Mesendoderm (in vitro differentiated cells): ENCODE results near the gene CLEC18A.
A peak's percentile ranks its signal among the peaks of the same experiment; 100 is the strongest.

Source experiments
- DNase-seq: peaks from one replicate; pipeline ENCODE4 v3.0.0; 2013
- H2AK5ac ChIP-seq: 2 replicates; pipeline ENCODE4 v1.6.1; 2013; ENCODE audit warnings: low read length, inconsistent platforms
- H2BK120ac ChIP-seq: 2 replicates; pipeline ENCODE4 v1.6.1; 2013; ENCODE audit warnings: low read depth, mild to moderate bottlenecking, low read length, moderate library complexity, mixed read lengths
- H2BK15ac ChIP-seq: replicated peaks from 2 replicates; pipeline ENCODE4 v1.6.1; 2013; ENCODE audit warnings: low read depth, mild to moderate bottlenecking, moderate library complexity
- H2BK5ac ChIP-seq: 2 replicates; pipeline ENCODE4 v1.6.1; 2013; ENCODE audit warnings: low read length, inconsistent platforms
- H3K18ac ChIP-seq: 2 replicates; pipeline ENCODE4 v1.6.1; 2013; ENCODE audit warnings: mild to moderate bottlenecking, low read length, mixed read lengths
- H3K23ac ChIP-seq: one replicate; pipeline ENCODE4 v1.6.1; 2013; ENCODE audit warnings: low read length
- H3K27ac ChIP-seq: 2 replicates; pipeline ENCODE4 v1.5.1; 2013; ENCODE audit warnings: low read depth, mild to moderate bottlenecking, inconsistent platforms, low read length, moderate library complexity
- H3K27me3 ChIP-seq: 2 replicates; pipeline ENCODE4 v1.6.1; 2013; ENCODE audit warnings: low read length, control low read depth, mild to moderate bottlenecking, inconsistent platforms; ENCODE audit not compliant: insufficient read depth, poor library complexity
- H3K36me3 ChIP-seq: 2 replicates; pipeline ENCODE4 v1.6.1; 2013; ENCODE audit warnings: low read length, inconsistent platforms; ENCODE audit not compliant: control insufficient read depth, insufficient read depth
- H3K4ac ChIP-seq: one replicate; pipeline ENCODE4 v1.6.1; 2013; ENCODE audit warnings: low read depth, mild to moderate bottlenecking, low read length, moderate library complexity
- H3K4me1 ChIP-seq: 2 replicates; pipeline ENCODE4 v1.6.1; 2013; ENCODE audit warnings: low read depth, low read length, inconsistent platforms; ENCODE audit not compliant: control insufficient read depth
- H3K4me2 ChIP-seq: 2 replicates; pipeline ENCODE4 v1.6.1; 2013; ENCODE audit warnings: low read length
- H3K4me3 ChIP-seq: 2 replicates; pipeline ENCODE4 v1.5.1; 2013; ENCODE audit warnings: mild to moderate bottlenecking, low read length
- H3K56ac ChIP-seq: one replicate; pipeline ENCODE4 v1.6.1; 2013; ENCODE audit warnings: low read length
- H3K79me1 ChIP-seq: 2 replicates; pipeline ENCODE4 v1.6.1; 2013; ENCODE audit warnings: low read length, inconsistent platforms
- H3K79me2 ChIP-seq: 2 replicates; pipeline ENCODE4 v1.6.1; 2013; ENCODE audit warnings: mild to moderate bottlenecking, low read length; ENCODE audit not compliant: control insufficient read depth, insufficient read depth
- H3K9ac ChIP-seq: 2 replicates; pipeline ENCODE4 v1.6.1; 2013; ENCODE audit warnings: low read length, inconsistent platforms
- H4K5ac ChIP-seq: one replicate; pipeline ENCODE4 v1.6.1; 2013; ENCODE audit warnings: low read length
- H4K8ac ChIP-seq: one replicate; pipeline ENCODE4 v1.6.1; 2013; ENCODE audit warnings: low read depth, mild to moderate bottlenecking, control low read depth, low read length, moderate library complexity
- WGBS: extraction: QIAGEN DNeasy Blood & Tissue Kit; methylation state at CpG from one replicate; pipeline ENCODE4 v1.1.7; 2013; ENCODE audit warnings: low lambda C conversion rate, missing lambda C conversion rate; ENCODE audit not compliant: insufficient coverage; ENCODE audit errors: extremely low coverage; 5-methylcytosine and 5-hydroxymethylcytosine counted together

CLEC18A gene

GRCh38 chr16:69935740-69936139 is 15.4 kb upstream of the CLEC18A start:
- no peak overlapping the region for H3K4me2 ChIP-seq
- no peak overlapping the region for H3K9ac ChIP-seq
- H3K4me3 ChIP-seq = no peak overlapping the region
- no peak overlapping the region for H3K4ac ChIP-seq
- H2BK15ac ChIP-seq = no peak overlapping the region
- no peaks in the 10 kb centered on the region for H3K79me2 ChIP-seq
- WGBS = no CpG with 5 or more reads among the region's 10 CpGs
- no peaks in the 10 kb centered on the region for H3K79me1 ChIP-seq
- H4K5ac ChIP-seq = no peak overlapping the region
- H2AK5ac ChIP-seq = no peak overlapping the region
- H3K4me1 ChIP-seq = no peaks in the 10 kb centered on the region
- no peak overlapping the region for H3K56ac ChIP-seq
- no peaks in the 10 kb centered on the region for H3K36me3 ChIP-seq
- H2BK5ac ChIP-seq = no peak overlapping the region
- no peak overlapping the region for H2BK120ac ChIP-seq
- no peak overlapping the region for H4K8ac ChIP-seq
- H3K27me3 ChIP-seq = no peaks in the 10 kb centered on the region
- no peak overlapping the region for H3K23ac ChIP-seq
- H3K27ac ChIP-seq = no peak overlapping the region
- no peak for DNase-seq
- no peak overlapping the region for H3K18ac ChIP-seq

DNA sequence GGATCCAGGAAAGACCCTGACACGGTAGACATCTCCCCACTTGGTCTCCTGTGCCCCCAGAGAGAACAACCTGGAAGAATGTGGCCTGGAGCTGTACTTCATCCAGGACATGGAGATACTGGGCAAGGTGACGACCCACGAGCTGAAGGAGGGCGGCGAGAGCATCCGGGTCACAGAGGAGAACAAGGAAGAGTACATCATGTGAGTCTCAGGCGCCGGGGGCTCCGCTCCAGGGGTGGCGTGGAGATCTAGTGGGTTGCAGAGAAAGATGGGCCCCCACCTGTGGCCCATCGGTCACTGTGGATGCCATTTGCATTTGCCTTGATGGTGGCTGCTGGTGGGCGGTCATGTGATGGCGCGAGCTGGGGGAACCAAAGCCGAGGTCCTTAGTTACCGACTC is 14.9 kb upstream of the CLEC18A start:
- Histone ChIP-seq H2AK5ac (no peak overlapping the region), H2BK15ac (no peak overlapping the region), H3K27me3 (no peaks in the 10 kb centered on the region), H3K4me3 (no peak overlapping the region), H3K36me3 (no peaks in the 10 kb centered on the region), H3K4ac (no peak overlapping the region), H3K18ac (no peak overlapping the region), H3K79me2 (no peaks in the 10 kb centered on the region), H3K9ac (no peak overlapping the region), H2BK120ac (no peak overlapping the region), H3K23ac (no peak overlapping the region), H2BK5ac (no peak overlapping the region), H3K27ac (no peak overlapping the region), H3K79me1 (no peaks in the 10 kb centered on the region), H3K4me1 (no peaks in the 10 kb centered on the region), H3K56ac (no peak overlapping the region), H4K8ac (no peak overlapping the region), H3K4me2 (no peak overlapping the region), H4K5ac (no peak overlapping the region)
- WGBS = no CpG with 5 or more reads among the region's 16 CpGs
- no peak for DNase-seq

- no peak overlapping the region for H3K23ac ChIP-seq
- H3K4me2 ChIP-seq = no peak overlapping the region
- H2BK120ac ChIP-seq = no peak overlapping the region
- no peaks in the 10 kb centered on the region for H3K36me3 ChIP-seq
- H3K4me3 ChIP-seq = no peak overlapping the region
- H3K27ac ChIP-seq = no peak overlapping the region
- H3K18ac ChIP-seq = no peak overlapping the region
- no peak overlapping the region for H3K9ac ChIP-seq
- no peaks in the 10 kb centered on the region for H3K79me1 ChIP-seq
- DNase-seq = no peak
- H2AK5ac ChIP-seq = no peak overlapping the region
- no peak overlapping the region for H3K4ac ChIP-seq
- no peak overlapping the region for H4K5ac ChIP-seq
- H3K79me2 ChIP-seq = no peaks in the 10 kb centered on the region
- no peaks in the 10 kb centered on the region for H3K27me3 ChIP-seq
- H3K56ac ChIP-seq = no peak overlapping the region
- H4K8ac ChIP-seq = no peak overlapping the region
- H2BK15ac ChIP-seq = no peak overlapping the region
- no peak overlapping the region for H2BK5ac ChIP-seq
- no CpG with 5 or more reads among the region's 21 CpGs for WGBS
- no peaks in the 10 kb centered on the region for H3K4me1 ChIP-seq
Observed at GRCh38 chr16:69936751-69937211, 14.4 kb upstream of the CLEC18A start.

DNA sequence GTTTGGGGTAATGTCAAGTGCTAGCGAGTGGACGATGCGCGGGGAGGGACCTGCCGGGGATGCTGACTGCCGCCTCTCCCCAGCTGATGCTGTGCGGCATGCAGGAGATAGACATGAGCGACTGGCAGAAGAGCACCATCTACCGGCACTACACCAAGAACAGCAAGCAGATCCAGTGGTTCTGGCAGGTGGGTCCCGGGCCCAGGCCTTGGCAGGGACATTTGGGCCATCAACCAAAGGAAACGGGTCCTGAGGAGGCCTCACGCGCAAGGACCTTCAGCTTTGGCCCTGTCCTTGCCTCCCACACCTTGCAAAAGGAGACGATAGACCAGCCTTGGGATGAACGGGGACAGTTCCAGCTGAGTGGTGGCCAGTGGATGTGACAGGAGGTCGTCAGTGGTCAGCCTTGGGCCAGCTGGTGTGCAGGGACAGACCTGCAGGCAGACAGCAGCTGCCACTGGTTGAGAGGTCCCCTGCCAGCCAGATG is 13.6 kb upstream of the CLEC18A start:
- Histone ChIP-seq H3K18ac (no peak overlapping the region), H3K4ac (no peak overlapping the region), H3K27me3 (no peaks in the 10 kb centered on the region), H3K79me2 (no peaks in the 10 kb centered on the region), H2BK15ac (no peak overlapping the region), H4K5ac (no peak overlapping the region), H3K4me2 (no peak overlapping the region), H3K4me1 (no peaks in the 10 kb centered on the region), H3K27ac (no peak overlapping the region), H2BK5ac (no peak overlapping the region), H2AK5ac (no peak overlapping the region), H3K9ac (no peak overlapping the region), H3K36me3 (no peaks in the 10 kb centered on the region), H2BK120ac (no peak overlapping the region), H3K56ac (no peak overlapping the region), H4K8ac (no peak overlapping the region), H3K79me1 (no peaks in the 10 kb centered on the region), H3K4me3 (no peak overlapping the region), H3K23ac (no peak overlapping the region)
- WGBS = no CpG with 5 or more reads among the region's 16 CpGs
- peak; percentile 41 for DNase-seq

GRCh38 chr16:69938981-69939820 is 11.9 kb upstream of the CLEC18A start:
- H3K4me2 ChIP-seq = no peak overlapping the region
- no peak overlapping the region for H3K56ac ChIP-seq
- H2AK5ac ChIP-seq = no peak overlapping the region
- H3K79me2 ChIP-seq = no peaks in the 10 kb centered on the region
- no peak overlapping the region for H2BK5ac ChIP-seq
- WGBS = no CpG with 5 or more reads among the region's 28 CpGs
- no peak overlapping the region for H3K23ac ChIP-seq
- H3K36me3 ChIP-seq = no peaks in the 10 kb centered on the region
- no peak overlapping the region for H3K4me3 ChIP-seq
- H4K5ac ChIP-seq = no peak overlapping the region
- H3K4me1 ChIP-seq = no peaks in the 10 kb centered on the region
- no peak overlapping the region for H3K4ac ChIP-seq
- no peaks in the 10 kb centered on the region for H3K79me1 ChIP-seq
- H3K9ac ChIP-seq = no peak overlapping the region
- DNase-seq = peak; percentile 38
- H3K27me3 ChIP-seq = no peaks in the 10 kb centered on the region
- no peak overlapping the region for H2BK120ac ChIP-seq
- no peak overlapping the region for H3K18ac ChIP-seq
- H3K27ac ChIP-seq = no peak overlapping the region
- no peak overlapping the region for H2BK15ac ChIP-seq
- no peak overlapping the region for H4K8ac ChIP-seq
